PFSK-1 (cell line): ENCODE measurements around the gene FAF2.

ENCODE experiments used
- FOXP2 ChIP-seq: optimal IDR thresholded peaks from 2 replicates; pipeline ENCODE3; 2011; ENCODE audit warnings: borderline replicate concordance, control low read depth, inconsistent platforms; ENCODE audit not compliant: insufficient read depth; ENCODE audit errors: extremely low read length, extremely low read depth
- POLR2AphosphoS5 ChIP-seq: IDR thresholded peaks from 2 replicates; pipeline ENCODE4 v1.6.1; 2012; ENCODE audit warnings: low read depth, mild to moderate bottlenecking, control low read depth, low read length, moderate library complexity
- SIN3A ChIP-seq: IDR thresholded peaks from 2 replicates; pipeline ENCODE4 v1.6.1; 2012; ENCODE audit warnings: mild to moderate bottlenecking, low read length, moderate library complexity, borderline replicate concordance; ENCODE audit not compliant: insufficient read depth
- TAF1 ChIP-seq: IDR thresholded peaks from 2 replicates; pipeline ENCODE4 v1.6.1; 2012; ENCODE audit warnings: low read length, control low read depth, borderline replicate concordance; ENCODE audit not compliant: insufficient read depth
- TF ChIP-seq, protein P1 (sequence below), 2 experiments: IDR thresholded peaks; 2 replicates each; pipeline versions ENCODE4 v1.6.1 to v1.8.0; 2011 to 2012; ENCODE audit warnings: low read depth in 2 of 2, low read length in 2 of 2, control low read depth in 1 of 2, inconsistent platforms in 1 of 2, mild to moderate bottlenecking in 1 of 2, moderate library complexity in 1 of 2; ENCODE audit not compliant: insufficient read depth in 1 of 2

DNA sequence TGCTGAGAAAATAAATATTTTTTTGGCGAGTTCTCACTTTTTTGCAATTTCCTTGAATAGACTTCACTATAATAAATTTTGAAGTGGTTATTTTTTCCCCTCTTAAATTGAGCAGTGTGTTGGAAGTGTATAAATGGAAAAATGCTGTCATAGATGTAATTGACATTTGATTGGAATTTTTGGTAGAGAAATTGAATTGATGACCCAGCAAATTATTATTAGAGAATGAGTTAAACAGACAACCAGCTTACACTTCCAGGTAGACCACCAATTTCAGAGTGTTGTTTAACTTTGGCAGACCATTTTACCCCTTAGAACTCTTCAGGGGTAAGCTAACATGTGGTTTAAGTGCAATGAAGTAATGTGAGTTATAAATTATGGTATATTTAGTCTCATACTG lies 1.9 kb downstream of the FAF2 start:
- TF ChIP-seq POLR2AphosphoS5 (no peak), SIN3A (no peak), TAF1 (no peak), FOXP2 (no peak)
- TF ChIP-seq, protein P1, sequence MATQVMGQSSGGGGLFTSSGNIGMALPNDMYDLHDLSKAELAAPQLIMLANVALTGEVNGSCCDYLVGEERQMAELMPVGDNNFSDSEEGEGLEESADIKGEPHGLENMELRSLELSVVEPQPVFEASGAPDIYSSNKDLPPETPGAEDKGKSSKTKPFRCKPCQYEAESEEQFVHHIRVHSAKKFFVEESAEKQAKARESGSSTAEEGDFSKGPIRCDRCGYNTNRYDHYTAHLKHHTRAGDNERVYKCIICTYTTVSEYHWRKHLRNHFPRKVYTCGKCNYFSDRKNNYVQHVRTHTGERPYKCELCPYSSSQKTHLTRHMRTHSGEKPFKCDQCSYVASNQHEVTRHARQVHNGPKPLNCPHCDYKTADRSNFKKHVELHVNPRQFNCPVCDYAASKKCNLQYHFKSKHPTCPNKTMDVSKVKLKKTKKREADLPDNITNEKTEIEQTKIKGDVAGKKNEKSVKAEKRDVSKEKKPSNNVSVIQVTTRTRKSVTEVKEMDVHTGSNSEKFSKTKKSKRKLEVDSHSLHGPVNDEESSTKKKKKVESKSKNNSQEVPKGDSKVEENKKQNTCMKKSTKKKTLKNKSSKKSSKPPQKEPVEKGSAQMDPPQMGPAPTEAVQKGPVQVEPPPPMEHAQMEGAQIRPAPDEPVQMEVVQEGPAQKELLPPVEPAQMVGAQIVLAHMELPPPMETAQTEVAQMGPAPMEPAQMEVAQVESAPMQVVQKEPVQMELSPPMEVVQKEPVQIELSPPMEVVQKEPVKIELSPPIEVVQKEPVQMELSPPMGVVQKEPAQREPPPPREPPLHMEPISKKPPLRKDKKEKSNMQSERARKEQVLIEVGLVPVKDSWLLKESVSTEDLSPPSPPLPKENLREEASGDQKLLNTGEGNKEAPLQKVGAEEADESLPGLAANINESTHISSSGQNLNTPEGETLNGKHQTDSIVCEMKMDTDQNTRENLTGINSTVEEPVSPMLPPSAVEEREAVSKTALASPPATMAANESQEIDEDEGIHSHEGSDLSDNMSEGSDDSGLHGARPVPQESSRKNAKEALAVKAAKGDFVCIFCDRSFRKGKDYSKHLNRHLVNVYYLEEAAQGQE (IDR thresholded peaks at IDR 0.05; ENCODE audit: insufficient read depth in 1 of 2, low read depth in 2 of 2, low read length in 2 of 2) = no peak
